ENCODE data around the gene ATRN.

Gene ATRN

DNA sequence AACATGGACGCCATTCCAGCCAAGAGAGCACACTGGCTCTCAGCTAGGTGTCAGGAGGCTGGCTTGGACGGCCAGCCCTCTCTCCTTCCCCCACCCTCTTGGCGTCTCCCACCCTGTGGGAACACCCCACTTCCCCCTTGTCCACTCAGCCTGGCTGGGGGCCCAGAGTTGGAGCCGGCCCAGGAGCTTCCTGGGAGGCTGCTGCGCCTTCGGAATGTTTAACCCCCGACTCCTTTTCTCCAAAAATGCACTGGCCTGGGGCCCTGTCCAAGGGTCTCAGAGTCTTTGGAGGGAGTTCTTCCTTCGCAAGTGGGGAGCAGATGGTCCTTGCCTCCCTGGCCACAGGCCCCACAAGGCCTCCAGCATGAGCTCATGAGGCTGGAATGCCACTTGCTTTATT is 206.9 kb downstream of the ATRN start:
- peaks cover 16% of the 10 kb centered on the region for H3K27me3 ChIP-seq (ENCODE audit: insufficient read depth, low read length)
- no peak overlapping the region for H2AFZ ChIP-seq (ENCODE audit: low read length, unreplicated experiment)
- no peak overlapping the region for H3K27ac ChIP-seq (ENCODE audit: low read depth, low read length)
- no peaks in the 10 kb centered on the region for H3K79me2 ChIP-seq (ENCODE audit: control insufficient read depth, insufficient read depth, low read length, unreplicated experiment)
- H3K4me3 ChIP-seq (ENCODE audit: low read depth, low read length) = no peak overlapping the region
- H3K4me1 ChIP-seq (ENCODE audit: control insufficient read depth, insufficient read depth, low read length, unreplicated experiment) = peaks cover 7% of the 10 kb centered on the region
- no peaks in the 10 kb centered on the region for H3K36me3 ChIP-seq (ENCODE audit: insufficient read depth, low read length)

DNA sequence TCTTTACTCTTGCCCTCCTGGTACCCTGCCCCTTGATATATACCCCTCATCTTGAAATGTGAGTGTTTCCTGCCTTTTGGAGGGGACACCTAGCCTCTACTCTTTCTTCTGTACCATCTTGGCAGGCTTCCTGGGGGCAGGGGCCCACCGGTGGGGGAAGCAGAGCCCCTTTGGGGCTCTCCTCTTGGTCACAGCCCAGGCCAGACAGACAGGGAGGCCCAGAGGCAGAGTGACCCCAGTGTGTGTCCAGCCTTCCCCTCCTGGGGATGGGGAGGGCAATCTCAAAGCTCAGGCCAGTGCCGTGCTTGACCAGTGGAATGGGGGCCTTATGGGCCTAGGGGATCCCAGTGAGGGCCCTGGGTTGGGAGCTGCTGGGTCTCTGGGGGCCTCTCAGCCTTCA is 207.4 kb downstream of the ATRN start:
- Histone ChIP-seq H3K27me3 (ENCODE audit: insufficient read depth, low read length) (peaks cover 16% of the 10 kb centered on the region), H2AFZ (ENCODE audit: low read length, unreplicated experiment) (no peak overlapping the region), H3K4me3 (ENCODE audit: low read depth, low read length) (no peak overlapping the region), H3K27ac (ENCODE audit: low read depth, low read length) (no peak overlapping the region), H3K79me2 (ENCODE audit: control insufficient read depth, insufficient read depth, low read length, unreplicated experiment) (no peaks in the 10 kb centered on the region), H3K4me1 (ENCODE audit: control insufficient read depth, insufficient read depth, low read length, unreplicated experiment) (peaks cover 7% of the 10 kb centered on the region), H3K36me3 (ENCODE audit: insufficient read depth, low read length) (no peaks in the 10 kb centered on the region)

GRCh38 chr20:3678856-3679720 is 208.3 kb downstream of the ATRN start:
- no peaks in the 10 kb centered on the region for H3K79me2 ChIP-seq (ENCODE audit: control insufficient read depth, insufficient read depth, low read length, unreplicated experiment)
- H3K4me1 ChIP-seq (ENCODE audit: control insufficient read depth, insufficient read depth, low read length, unreplicated experiment) = peaks cover 7% of the 10 kb centered on the region
- H2AFZ ChIP-seq (ENCODE audit: low read length, unreplicated experiment) = no peak overlapping the region
- peaks cover 16% of the 10 kb centered on the region for H3K27me3 ChIP-seq (ENCODE audit: insufficient read depth, low read length)
- no peak overlapping the region for H3K27ac ChIP-seq (ENCODE audit: low read depth, low read length)
- H3K4me3 ChIP-seq (ENCODE audit: low read depth, low read length) = no peak overlapping the region
- H3K36me3 ChIP-seq (ENCODE audit: insufficient read depth, low read length) = no peaks in the 10 kb centered on the region

- H3K36me3 ChIP-seq (ENCODE audit: insufficient read depth, low read length) = no peaks in the 10 kb centered on the region
- no peaks in the 10 kb centered on the region for H3K79me2 ChIP-seq (ENCODE audit: control insufficient read depth, insufficient read depth, low read length, unreplicated experiment)
- H3K27me3 ChIP-seq (ENCODE audit: insufficient read depth, low read length) = peaks cover 16% of the 10 kb centered on the region
- H3K27ac ChIP-seq (ENCODE audit: low read depth, low read length) = no peak overlapping the region
- H3K4me1 ChIP-seq (ENCODE audit: control insufficient read depth, insufficient read depth, low read length, unreplicated experiment) = peaks cover 7% of the 10 kb centered on the region
- no peak overlapping the region for H2AFZ ChIP-seq (ENCODE audit: low read length, unreplicated experiment)
- H3K4me3 ChIP-seq (ENCODE audit: low read depth, low read length) = no peak overlapping the region
These were observed 209.2 kb downstream of the ATRN start for GRCh38 chr20:3679749-3680700.

DNA sequence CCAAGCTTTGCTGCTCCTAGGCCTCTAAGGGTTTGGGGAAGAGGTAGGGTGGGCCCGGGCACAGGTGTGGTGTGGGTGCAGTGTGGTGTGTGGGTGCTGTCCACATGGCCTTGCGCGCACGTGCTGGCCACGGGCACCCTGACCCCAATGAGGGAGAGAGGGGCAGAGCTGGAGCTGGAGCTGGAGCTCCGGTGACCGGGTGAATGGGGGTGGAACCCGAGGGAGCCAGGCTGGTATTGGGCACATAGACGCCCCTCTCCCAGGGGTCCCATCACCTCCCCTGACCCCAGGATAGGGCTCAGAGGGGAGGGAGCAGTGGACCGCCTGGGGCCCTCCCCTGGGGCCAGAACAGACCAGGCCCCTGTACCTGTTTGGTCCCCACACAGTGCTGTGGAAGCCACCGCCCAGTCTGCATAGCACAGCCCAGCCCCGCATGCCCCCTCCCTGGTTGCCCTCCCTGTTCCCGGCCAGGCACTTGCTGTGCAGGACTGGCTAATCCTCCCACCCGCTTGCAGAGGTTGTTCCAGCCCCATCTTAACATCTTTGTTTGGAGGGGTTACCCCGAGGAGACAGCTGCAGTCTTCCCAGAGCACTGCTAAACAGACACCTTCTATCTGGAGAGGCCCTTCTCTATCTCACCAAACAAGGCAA is 210.0 kb downstream of the ATRN start:
- H3K4me1 ChIP-seq (ENCODE audit: control insufficient read depth, insufficient read depth, low read length, unreplicated experiment) = peaks cover 7% of the 10 kb centered on the region
- H2AFZ ChIP-seq (ENCODE audit: low read length, unreplicated experiment) = no peak overlapping the region
- H3K27me3 ChIP-seq (ENCODE audit: insufficient read depth, low read length) = peaks cover 16% of the 10 kb centered on the region
- H3K79me2 ChIP-seq (ENCODE audit: control insufficient read depth, insufficient read depth, low read length, unreplicated experiment) = no peaks in the 10 kb centered on the region
- no peak overlapping the region for H3K4me3 ChIP-seq (ENCODE audit: low read depth, low read length)
- H3K36me3 ChIP-seq (ENCODE audit: insufficient read depth, low read length) = no peaks in the 10 kb centered on the region
- no peak overlapping the region for H3K27ac ChIP-seq (ENCODE audit: low read depth, low read length)

- Histone ChIP-seq H2AFZ (ENCODE audit: low read length, unreplicated experiment) (no peak overlapping the region), H3K27ac (ENCODE audit: low read depth, low read length) (no peak overlapping the region), H3K4me3 (ENCODE audit: low read depth, low read length) (peak overlapping the region; percentile 49), H3K36me3 (ENCODE audit: insufficient read depth, low read length) (no peaks in the 10 kb centered on the region), H3K27me3 (ENCODE audit: insufficient read depth, low read length) (peaks cover 16% of the 10 kb centered on the region), H3K79me2 (ENCODE audit: control insufficient read depth, insufficient read depth, low read length, unreplicated experiment) (no peaks in the 10 kb centered on the region), H3K4me1 (ENCODE audit: control insufficient read depth, insufficient read depth, low read length, unreplicated experiment) (peaks cover 8% of the 10 kb centered on the region)
These were observed 210.6 kb downstream of the ATRN start for GRCh38 chr20:3681352-3681930.

GRCh38 chr20:3681931-3682781 is 211.3 kb downstream of the ATRN start, which contains the start of gene ADAM33:
TSS of gene ADAM33 (minus strand) at chr20:3682010. CDS start at chr20:3682004, 6 bp downstream.
- Histone ChIP-seq H3K27ac (ENCODE audit: low read depth, low read length) (no peak within 1 kb of the TSS), H3K79me2 (ENCODE audit: control insufficient read depth, insufficient read depth, low read length, unreplicated experiment) (no peaks in the 10 kb centered on the region), H3K4me1 (ENCODE audit: control insufficient read depth, insufficient read depth, low read length, unreplicated experiment) (peaks cover 11% of the 10 kb centered on the region), H3K36me3 (ENCODE audit: insufficient read depth, low read length) (no peaks in the 10 kb centered on the region), H2AFZ (ENCODE audit: low read length, unreplicated experiment) (no peak within 1 kb of the TSS), H3K27me3 (ENCODE audit: insufficient read depth, low read length) (peaks cover 16% of the 10 kb centered on the region), H3K4me3 (ENCODE audit: low read depth, low read length) (peak within 1 kb of the TSS; percentile 49)

DNA sequence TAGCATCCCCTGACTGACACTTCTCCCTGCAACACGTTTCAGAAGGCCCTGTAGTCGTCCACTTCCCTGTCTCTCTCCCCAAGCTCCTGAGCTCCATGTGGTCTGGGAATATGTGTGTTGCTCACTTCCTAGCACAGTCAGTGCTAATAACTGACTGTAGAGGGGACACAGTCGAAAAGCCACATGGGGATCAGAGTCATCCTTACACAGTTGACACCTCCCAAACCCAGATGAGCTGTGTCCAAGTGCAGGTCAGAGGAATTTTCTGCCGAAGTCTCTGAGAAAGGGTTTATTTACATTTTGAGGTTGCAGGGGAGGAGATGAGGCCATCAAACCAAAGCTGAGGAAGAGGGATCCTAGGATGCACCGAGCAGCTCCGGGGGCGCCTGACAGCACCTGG is 214.5 kb downstream of the ATRN start:
- Histone ChIP-seq H3K79me2 (ENCODE audit: control insufficient read depth, insufficient read depth, low read length, unreplicated experiment) (no peaks in the 10 kb centered on the region), H3K4me1 (ENCODE audit: control insufficient read depth, insufficient read depth, low read length, unreplicated experiment) (peaks cover 11% of the 10 kb centered on the region), H3K36me3 (ENCODE audit: insufficient read depth, low read length) (no peaks in the 10 kb centered on the region), H2AFZ (ENCODE audit: low read length, unreplicated experiment) (no peak overlapping the region), H3K27ac (ENCODE audit: low read depth, low read length) (no peak overlapping the region), H3K27me3 (ENCODE audit: insufficient read depth, low read length) (peaks cover 16% of the 10 kb centered on the region), H3K4me3 (ENCODE audit: low read depth, low read length) (no peak overlapping the region)

GRCh38 chr20:3686421-3686820 is 215.6 kb downstream of the ATRN start:
- Histone ChIP-seq H3K4me1 (ENCODE audit: control insufficient read depth, insufficient read depth, low read length, unreplicated experiment) (peaks cover 11% of the 10 kb centered on the region), H2AFZ (ENCODE audit: low read length, unreplicated experiment) (no peak overlapping the region), H3K36me3 (ENCODE audit: insufficient read depth, low read length) (no peaks in the 10 kb centered on the region), H3K4me3 (ENCODE audit: low read depth, low read length) (no peak overlapping the region), H3K27ac (ENCODE audit: low read depth, low read length) (no peak overlapping the region), H3K27me3 (ENCODE audit: insufficient read depth, low read length) (peaks cover 11% of the 10 kb centered on the region), H3K79me2 (ENCODE audit: control insufficient read depth, insufficient read depth, low read length, unreplicated experiment) (no peaks in the 10 kb centered on the region)

Data from ACC112 (cell line).